K562 (cell line): ENCODE results near the gene LCN15. TPM values are rescaled to one million over a fixed set of nuclear protein-coding genes. Genes with fewer than 3 reads are reported as not detected.

ENCODE experiments used
- CREB1 ChIP-seq, 2 experiments: sonication (generic) in 1 of 2; formaldehyde crosslinking in 1 of 2; IDR thresholded peaks; 2 replicates each; pipeline versions ENCODE4 v1.6.1 to v1.8.0; 2012 to 2022; ENCODE audit warnings: inconsistent platforms in 1 of 2, mild to moderate bottlenecking in 1 of 2, missing genetic modification reagents in 1 of 2, moderate library complexity in 1 of 2
- DACH1 ChIP-seq: fragments of 450-650 bp; IDR thresholded peaks from 2 replicates; pipeline ENCODE4 v1.6.1; 2018; ENCODE audit not compliant: partially characterized antibody
- EHMT2 ChIP-seq: fragments of 450-650 bp; IDR thresholded peaks from 2 replicates; pipeline ENCODE4 v1.6.1; 2018; ENCODE audit warnings: antibody characterized with exemption
- ETV5 ChIP-seq: sonication (generic); formaldehyde crosslinking; IDR thresholded peaks from 2 replicates; pipeline ENCODE4 v1.4.0; 2020; ENCODE audit warnings: low read depth, mild to moderate bottlenecking, missing genetic modification reagents
- FIP1L1 ChIP-seq: fragments of 200-400 bp; formaldehyde crosslinking; IDR thresholded peaks from 2 replicates; pipeline ENCODE4 v1.6.1; 2018; ENCODE audit warnings: mild to moderate bottlenecking, low read depth, low read length; ENCODE audit not compliant: poor library complexity, severe bottlenecking
- HDAC3 ChIP-seq: fragments of 450-650 bp; IDR thresholded peaks from 2 replicates; pipeline ENCODE4 v1.6.1; 2018; ENCODE audit warnings: borderline replicate concordance, mild to moderate bottlenecking, moderate library complexity; ENCODE audit not compliant: partially characterized antibody
- HDGF ChIP-seq: fragments of 450-650 bp; IDR thresholded peaks from 2 replicates; pipeline ENCODE4 v1.6.1; 2016
- HOMEZ ChIP-seq: fragments of 250-450 bp; sonication (Bioruptor Pico); IDR thresholded peaks from 2 replicates; pipeline ENCODE4 v1.4.0; 2020; ENCODE audit warnings: mild to moderate bottlenecking, moderate library complexity
- MCM5 ChIP-seq: fragments of 450-650 bp; IDR thresholded peaks from 2 replicates; pipeline ENCODE4 v1.6.1; 2016; ENCODE audit warnings: low read depth
- MNT ChIP-seq, 2 experiments: fragments of 450-650 bp; conservative IDR thresholded peaks; 2 replicates each; pipeline ENCODE4 v1.6.1; 2017; ENCODE audit warnings: mild to moderate bottlenecking in 2 of 2, moderate library complexity in 2 of 2
- MXD1 ChIP-seq: fragments of 250-450 bp; sonication (Bioruptor Pico); IDR thresholded peaks from 2 replicates; pipeline ENCODE4 v1.8.0; 2021; ENCODE audit warnings: borderline replicate concordance, mild to moderate bottlenecking, moderate library complexity; ENCODE audit not compliant: poor library complexity, severe bottlenecking
- MYC ChIP-seq, 2 experiments: fragments of 250-450 bp in 1 of 2; sonication (Bioruptor Pico) in 1 of 2; IDR thresholded peaks; 2 replicates each; pipeline versions ENCODE4 v1.5.1 to v1.6.1; 2012 to 2021; ENCODE audit warnings: low read depth in 2 of 2, borderline replicate concordance in 1 of 2, improper control_type of control experiment in 1 of 2, low read length in 1 of 2, mild to moderate bottlenecking in 1 of 2, moderate library complexity in 1 of 2
- NRF1 ChIP-seq, 2 experiments: fragments of 450-650 bp; IDR thresholded peaks in 1 of 2; conservative IDR thresholded peaks in 1 of 2; 2 replicates each; pipeline ENCODE4 v1.6.1; 2014; ENCODE audit warnings: mild to moderate bottlenecking in 2 of 2
- POLR2G ChIP-seq: fragments of 200-400 bp; formaldehyde crosslinking; IDR thresholded peaks from 2 replicates; pipeline ENCODE4 v1.6.1; 2017; ENCODE audit warnings: low read depth, mild to moderate bottlenecking, antibody characterized with exemption, low read length, moderate library complexity
- TEAD2 ChIP-seq: fragments of 450-650 bp; IDR thresholded peaks from 2 replicates; pipeline ENCODE4 v1.6.1; 2016; ENCODE audit warnings: missing genetic modification characterization, control low read depth, missing compliant biosample characterization
- ZNF165 ChIP-seq: fragments of 250-450 bp; sonication (Bioruptor Pico); IDR thresholded peaks from 2 replicates; pipeline ENCODE4 v1.4.0; 2020; ENCODE audit warnings: borderline replicate concordance
- ZNF174 ChIP-seq: fragments of 250-450 bp; sonication (Bioruptor Pico); IDR thresholded peaks from 2 replicates; pipeline ENCODE4 v1.4.0; 2020; ENCODE audit warnings: mild to moderate bottlenecking
- ZNF232 ChIP-seq: sonication (generic); formaldehyde crosslinking; IDR thresholded peaks from 2 replicates; pipeline ENCODE4 v1.8.0; 2022; ENCODE audit warnings: mild to moderate bottlenecking, missing genetic modification reagents
- ZNF511 ChIP-seq: sonication (generic); formaldehyde crosslinking; IDR thresholded peaks from 2 replicates; pipeline ENCODE4 v1.8.0; 2022; ENCODE audit warnings: mild to moderate bottlenecking, missing genetic modification reagents
- polyA plus RNA-seq, 8 experiments: library from polyadenylated mRNA; depleted of rRNA in 4 of 8; stranded (reverse) in 5 of 8; unstranded in 3 of 8; fragments of >200 nt; fragmentation: Nextera tagmentation in 2 of 8; fragmentation: Illumina TruSeq in 1 of 8; extraction: Ambion mirVana in 2 of 8; extraction: Trizol in 1 of 8; gene quantifications; 2 replicates each; pipeline versions ENCODE4 v1.2.1 to v1.2.3, GENCODE V29; 2011 to 2014; ENCODE audit warnings: inconsistent platforms in 1 of 8, missing spikeins in 1 of 8
- total RNA-seq, 7 experiments: library from RNA; depleted of rRNA in 6 of 7; stranded (reverse); fragments of >200 nt in 6 of 7; fragmentation: Illumina TruSeq in 2 of 7; extraction: Trizol in 2 of 7; gene quantifications; 2 replicates each; pipeline versions ENCODE4 v1.2.1 to v1.2.3, GENCODE V29; 2011 to 2021; ENCODE audit warnings: low replicate concordance in 1 of 7

The LCN15 gene
- total and polyA plus RNA-seq, 9 of the 15 experiments (the other 6 are each of a cell fraction or from before 2014, with no cell fraction given): 0.66 TPM; not detected in 8

GRCh38 chr9:136762915-136763648 is 1.2 kb downstream of the LCN15 start (continued):
- TF ChIP-seq ZNF511 (CRISPR knock-in tag): no peak
- no peak for TF ChIP-seq HDAC3
- TF ChIP-seq TEAD2 (tag): no peak
- no peak for TF ChIP-seq NRF1 (conservative IDR thresholded peaks at IDR 0.05 in 1 of 2, IDR thresholded peaks at IDR 0.05 in 1 of 2)
- TF ChIP-seq POLR2G: peak; percentile 83
- 0 out of 4 replicates have a peak, but pooled peaks of 1 of the 2 experiments have one; percentile 37 for TF ChIP-seq MNT (conservative IDR thresholded peaks at IDR 0.05)
- no peak for TF ChIP-seq HOMEZ
- TF ChIP-seq EHMT2: no peak
- TF ChIP-seq FIP1L1: peak; percentile 41
- TF ChIP-seq ZNF165: no peak
- no peak for TF ChIP-seq ZNF174 (CRISPR knock-in tag)
- TF ChIP-seq DACH1: no peak
- no peak; the same call in 1 of the 2 replicates for TF ChIP-seq CREB1 (IDR thresholded peaks at IDR 0.05)
- TF ChIP-seq CREB1 (CRISPR knock-in tag; IDR thresholded peaks at IDR 0.05): 0 out of 2 replicates have a peak, but pooled peaks have one; percentile 18
- TF ChIP-seq ZNF232 (CRISPR knock-in tag): no peak
- TF ChIP-seq HDGF: no peak
- TF ChIP-seq MYC (IDR thresholded peaks at IDR 0.05; ENCODE audit: low read depth, low read length): peak; percentile 46; the same call in 1 of the 2 replicates
- TF ChIP-seq MYC (CRISPR knock-in tag; IDR thresholded peaks at IDR 0.05; ENCODE audit: borderline replicate concordance, low read depth): no peak
- TF ChIP-seq MXD1: no peak
- TF ChIP-seq ETV5 (CRISPR knock-in tag): no peak
- TF ChIP-seq MCM5: no peak
